GM19023 (cell line): ENCODE data around the gene BNIP2.
"Not testable (repeated sequence)": the region's sequence is repeated elsewhere in the genome, so short reads cannot be mapped to it uniquely, and the experiment has no call there.

Source experiments
- ATAC-seq: cut with Tn5 transposase; IDR thresholded peaks from one replicate; pipeline ENCODE4 v1.9.1; 2021; ENCODE audit warnings: mild to moderate bottlenecking, moderate library complexity; ENCODE audit not compliant: unreplicated experiment

Gene BNIP2

DNA sequence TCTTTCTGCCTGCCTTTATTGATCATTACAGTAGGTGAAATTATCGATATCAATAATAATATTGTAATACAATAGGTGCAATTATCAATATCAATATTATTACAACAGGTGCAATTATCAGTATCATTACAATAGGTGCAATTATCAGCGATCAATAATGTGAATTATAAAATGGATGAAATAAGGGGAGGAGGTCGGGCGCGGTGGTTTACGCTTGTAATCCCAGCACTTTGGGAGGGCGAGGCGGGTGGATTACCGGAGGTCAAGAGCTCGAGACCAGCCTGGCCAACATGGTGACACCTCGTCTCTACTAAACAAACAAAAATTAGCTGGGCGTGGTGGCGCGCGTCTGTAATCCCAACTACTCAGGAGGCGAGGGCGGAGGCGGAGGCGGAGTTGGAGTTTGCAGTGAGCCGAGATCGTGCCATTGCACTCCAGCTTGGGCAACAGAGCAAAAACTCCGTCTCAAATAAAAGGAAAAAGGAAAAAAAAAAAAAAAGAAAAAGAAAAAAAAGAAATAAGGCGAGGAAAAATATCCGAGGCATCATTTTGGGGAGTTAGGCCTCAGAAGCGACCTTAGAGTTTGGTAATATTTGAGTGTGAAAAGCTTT is 611 bp upstream of the BNIP2 start:
- no peak for ATAC-seq

DNA sequence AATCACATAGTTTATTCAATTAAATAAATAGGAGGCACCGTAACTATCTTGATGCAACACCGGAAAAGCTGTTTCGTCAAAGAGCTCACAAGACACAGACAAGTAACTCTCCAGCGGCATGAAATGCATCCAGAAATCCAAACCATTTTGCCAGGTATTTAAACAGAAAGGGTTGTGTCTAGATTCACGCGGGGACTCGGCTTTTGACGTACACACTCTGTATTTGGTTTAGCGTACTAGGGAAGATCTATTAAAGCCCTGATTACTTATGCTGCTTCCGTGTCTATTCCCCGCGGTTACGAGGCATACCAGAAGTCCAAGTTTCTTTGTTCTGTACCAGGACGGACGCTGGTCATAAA is 718 bp downstream of the BNIP2 start:
- peak; percentile 1 for ATAC-seq

DNA sequence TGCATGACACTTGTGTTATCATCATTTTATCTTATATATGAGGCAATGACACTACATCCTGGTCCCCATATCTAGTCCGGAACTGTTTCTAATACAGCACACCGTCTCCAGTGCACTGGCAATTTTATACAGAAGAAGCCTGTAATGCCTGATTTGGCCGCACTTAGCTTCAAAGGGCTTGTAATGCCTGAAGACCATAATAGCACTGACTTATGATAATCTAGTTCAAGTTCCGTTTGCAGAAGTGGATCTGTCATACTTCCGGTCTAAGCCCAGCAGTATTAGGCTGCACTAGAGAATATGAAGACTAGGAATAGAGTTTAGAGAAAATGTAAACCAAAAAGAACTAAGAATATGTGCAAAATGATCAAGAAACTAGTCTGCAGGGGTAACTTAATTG is 1.3 kb downstream of the BNIP2 start:
- no peak for ATAC-seq

DNA sequence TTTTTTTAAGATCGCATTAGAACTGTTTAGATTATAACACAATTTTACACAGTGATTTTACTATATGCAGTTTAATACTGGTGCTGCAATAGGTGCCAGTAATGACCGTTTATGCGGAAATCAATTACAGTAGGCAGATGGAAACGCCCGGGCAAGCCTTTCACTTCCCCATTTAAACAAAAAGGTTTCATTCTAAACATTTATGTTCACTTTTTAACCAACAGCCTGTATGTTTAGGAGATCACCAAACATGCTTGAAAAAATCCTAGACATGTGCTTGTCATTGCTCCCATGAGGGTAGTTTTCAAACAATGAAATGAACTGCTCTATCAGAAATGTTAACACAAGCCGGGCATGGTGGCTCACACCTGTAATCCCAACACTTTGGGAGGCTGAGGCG is 2.7 kb downstream of the BNIP2 start:
- ATAC-seq, result no peak

DNA sequence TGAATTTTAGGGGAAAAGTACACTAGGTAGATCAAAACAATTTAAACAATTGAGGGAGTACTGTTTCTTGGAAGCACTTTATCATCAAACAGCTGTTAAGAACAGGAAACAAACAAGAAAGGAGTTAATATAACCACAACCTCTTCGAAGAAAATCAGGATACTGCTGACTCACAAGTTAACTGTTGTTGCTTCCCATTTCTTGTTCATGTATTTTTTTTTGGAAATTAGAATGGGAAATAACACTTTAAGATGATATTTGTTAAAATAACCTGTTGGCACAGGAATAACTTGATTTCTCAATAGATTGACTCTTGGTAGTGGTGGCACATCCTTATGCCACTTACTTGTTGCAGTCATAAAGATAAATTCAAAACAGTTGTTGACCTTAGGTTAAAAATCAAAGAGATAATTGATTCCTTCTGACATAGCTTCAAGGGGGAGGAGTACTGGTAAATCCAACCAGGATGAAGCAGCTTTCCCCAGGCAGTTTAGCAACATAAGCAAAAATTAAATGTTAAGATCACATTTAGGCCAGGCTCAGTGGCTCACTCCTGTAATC is 3.3 kb downstream of the BNIP2 start:
- no peak for ATAC-seq

DNA sequence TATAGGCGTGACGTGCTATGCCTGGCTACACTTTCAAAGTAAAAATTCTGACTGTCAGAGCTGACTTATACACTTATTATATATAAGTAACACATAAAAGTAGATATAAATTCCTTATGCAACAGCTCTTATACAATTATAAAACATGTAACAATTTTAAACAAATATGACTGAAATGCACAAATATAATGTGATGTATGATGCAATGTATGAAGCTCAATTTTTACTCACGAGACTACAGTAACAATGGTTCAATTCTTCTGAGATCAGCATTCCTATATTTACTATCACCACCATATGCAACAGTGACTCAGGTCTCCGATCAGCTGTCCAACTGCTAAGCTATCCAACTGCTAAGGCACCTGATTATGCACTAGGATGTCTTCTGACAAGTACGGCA is 8.2 kb downstream of the BNIP2 start:
- no peak for ATAC-seq

DNA sequence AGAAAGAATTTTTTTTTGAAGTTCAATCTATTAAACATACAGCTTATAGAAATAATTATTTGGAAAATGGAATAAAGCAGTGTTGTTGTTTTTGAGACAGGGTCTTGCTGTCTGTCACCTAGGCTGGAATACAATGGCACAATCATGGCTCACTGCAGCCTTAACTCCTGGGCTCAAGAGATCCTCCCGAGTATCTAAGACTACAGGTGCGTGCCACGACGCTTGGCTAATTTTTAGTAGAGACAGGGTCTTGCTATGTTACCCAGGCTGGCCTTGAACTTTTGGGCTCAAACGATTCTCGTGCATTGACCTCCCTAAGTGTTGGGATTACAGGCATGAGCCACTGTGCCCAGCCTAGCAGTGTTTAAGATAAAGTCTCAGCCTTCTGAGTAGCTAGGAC is 8.8 kb downstream of the BNIP2 start:
- no peak for ATAC-seq

DNA sequence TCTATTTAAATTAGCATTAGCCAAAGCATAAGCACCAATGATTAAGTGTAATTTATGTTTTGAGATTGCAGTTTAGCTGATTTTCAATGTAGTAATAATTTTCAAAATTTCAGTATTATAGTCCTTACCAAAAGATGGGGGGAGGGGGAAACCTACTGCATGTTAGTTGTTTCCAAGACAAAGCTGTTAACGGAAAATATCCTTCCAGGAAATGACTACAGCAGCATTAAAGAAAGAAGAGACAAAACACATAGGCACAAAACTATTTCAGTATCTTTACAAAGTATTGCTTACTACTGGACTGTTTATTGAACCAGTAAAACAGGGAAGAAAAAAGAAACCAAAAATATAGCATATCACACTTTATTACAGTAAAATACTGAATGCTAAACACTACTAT is 10.5 kb downstream of the BNIP2 start:
- no peak for ATAC-seq

DNA sequence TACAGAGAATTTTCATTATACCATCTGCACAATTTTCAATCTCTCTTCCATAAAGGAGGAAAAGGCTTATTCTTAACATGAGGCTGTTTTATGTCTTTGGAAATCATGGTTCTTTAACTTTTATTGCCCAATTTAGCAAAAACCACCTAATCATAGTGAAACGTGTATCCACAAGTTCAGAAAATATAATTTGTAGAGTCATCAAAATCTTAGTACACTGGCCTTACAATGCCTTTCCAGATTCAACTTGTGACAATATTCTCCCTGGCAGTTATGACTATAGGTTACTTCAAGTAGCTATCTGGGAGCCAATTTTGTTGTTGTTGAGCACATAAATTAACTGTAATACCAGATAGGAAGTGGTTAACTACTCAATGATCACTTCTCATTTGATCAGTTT is 10.9 kb downstream of the BNIP2 start:
- ATAC-seq, result no peak

DNA sequence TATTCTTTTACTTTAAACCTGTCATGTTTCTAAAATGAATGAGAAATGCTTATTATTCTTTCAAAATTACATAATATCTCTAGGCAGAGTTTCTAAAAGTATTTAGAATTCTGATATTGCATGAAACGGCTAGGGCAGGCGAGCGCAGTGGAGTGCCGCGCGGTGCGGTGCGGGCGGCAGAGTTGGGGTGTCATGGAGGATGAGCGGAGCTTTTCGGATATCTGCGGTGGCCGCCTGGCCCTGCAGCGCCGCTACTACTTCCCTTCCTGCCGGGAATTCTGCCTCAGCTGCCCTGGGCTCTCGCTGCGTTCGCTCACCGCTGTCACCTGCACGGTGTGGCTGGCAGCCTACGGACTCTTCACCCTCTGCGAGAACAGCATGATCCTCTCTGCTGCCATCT is 12.6 kb downstream of the BNIP2 start:
- no peak for ATAC-seq

DNA sequence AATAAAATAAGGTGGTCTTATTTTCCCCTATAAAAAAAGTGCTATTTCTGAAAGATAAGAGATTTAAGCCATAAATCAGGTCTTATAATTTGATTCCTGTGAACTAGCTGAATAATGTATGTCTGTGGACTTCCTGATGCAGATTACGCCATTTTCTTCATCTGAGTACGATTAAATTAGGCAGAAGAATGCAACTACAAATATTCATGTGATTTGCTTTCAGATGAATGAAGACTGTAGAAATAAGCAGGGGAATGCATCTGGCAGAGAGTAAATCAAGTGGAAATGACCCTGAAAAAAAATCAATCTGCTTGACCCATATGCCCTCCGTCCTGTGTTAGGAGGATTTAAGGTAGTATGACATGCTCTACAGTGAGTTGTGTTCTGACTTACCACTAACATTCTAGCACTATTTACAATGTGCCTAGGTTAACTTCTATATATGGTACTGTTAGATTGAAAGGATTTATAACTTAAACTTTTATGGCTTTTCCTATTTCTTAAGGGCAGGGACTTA is 14.7 kb downstream of the BNIP2 start:
- ATAC-seq, result no peak

DNA sequence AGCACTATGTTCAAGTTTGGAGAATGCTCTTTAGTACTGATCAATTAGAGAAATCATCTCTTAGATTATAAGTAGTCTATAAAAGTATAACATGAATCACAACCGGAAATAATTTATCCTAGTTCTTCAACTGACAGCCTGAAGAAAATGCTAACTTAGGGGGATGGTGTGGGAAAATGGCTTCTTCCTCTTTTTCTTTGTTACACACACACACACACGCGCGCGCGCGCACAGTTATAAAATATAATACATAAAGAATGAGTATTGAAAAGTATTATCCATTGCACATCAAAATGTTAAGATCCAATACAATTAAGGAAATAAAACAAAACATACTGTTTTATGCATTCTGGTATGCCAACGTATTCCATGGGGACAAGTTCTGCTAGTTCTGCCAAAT is 20.6 kb downstream of the BNIP2 start:
- ATAC-seq, result no peak

DNA sequence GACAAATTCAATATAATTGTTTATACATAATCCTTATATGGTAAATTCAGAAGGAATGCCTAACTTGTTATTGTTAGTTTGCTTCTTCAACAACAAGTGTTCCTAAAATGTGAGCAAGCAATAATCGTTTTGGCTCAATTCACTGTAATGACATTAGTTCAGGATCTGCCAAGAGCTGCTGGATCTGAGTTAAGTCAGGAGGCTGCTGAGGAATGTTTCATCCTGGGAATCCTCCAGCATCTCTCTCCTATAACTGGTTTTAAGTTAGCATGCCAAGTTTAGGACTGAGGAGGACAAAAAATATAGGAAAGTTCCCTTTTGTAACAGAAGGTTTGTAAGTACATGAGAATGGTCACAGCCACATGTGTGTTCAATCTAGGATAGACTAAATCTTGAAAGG is 26.9 kb downstream of the BNIP2 start:
- no peak for ATAC-seq

DNA sequence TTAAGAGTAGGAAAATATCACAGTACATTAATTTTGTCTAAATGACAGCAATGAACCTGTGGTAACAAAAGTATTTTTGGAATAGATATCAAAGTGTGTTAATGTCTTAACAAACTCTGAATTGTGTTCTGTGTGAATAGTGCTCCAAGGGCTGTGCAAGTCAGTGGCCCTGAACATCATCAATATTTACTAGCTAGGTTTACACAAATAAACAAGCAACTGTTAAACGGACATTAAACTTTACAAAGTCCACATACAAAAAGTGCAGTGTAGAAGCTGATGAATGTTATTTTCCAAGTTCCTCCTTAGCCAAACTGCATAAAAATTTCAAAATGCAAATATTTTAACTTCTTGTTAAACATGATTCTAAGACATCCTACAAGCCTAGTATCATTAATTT is 29.8 kb downstream of the BNIP2 start:
- ATAC-seq, result no peak

DNA sequence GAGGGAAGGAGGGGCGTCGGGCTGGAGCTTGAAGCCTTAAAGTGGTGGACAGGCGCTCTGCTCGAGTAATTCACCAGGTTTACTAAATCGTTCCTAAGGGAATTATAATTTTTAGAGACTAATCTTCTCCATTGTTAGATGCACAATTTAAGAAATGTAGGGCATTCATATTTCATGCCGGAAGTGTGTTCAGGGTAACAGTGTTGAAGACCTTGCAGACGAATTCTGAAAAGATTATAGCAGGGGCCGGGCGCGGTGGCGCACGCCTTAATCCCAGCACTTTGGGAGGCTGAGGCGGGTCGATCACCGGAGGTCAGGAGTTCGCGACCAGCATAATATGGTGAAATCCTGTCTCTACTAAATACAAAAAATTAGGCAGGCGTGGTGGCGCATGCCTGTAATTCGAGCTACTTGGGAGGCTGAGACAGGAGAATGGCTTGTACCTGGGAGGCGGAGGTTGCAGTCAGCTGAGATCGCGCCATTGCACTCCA is 31.4 kb downstream of the BNIP2 start:
- ATAC-seq, result peak; percentile 4

DNA sequence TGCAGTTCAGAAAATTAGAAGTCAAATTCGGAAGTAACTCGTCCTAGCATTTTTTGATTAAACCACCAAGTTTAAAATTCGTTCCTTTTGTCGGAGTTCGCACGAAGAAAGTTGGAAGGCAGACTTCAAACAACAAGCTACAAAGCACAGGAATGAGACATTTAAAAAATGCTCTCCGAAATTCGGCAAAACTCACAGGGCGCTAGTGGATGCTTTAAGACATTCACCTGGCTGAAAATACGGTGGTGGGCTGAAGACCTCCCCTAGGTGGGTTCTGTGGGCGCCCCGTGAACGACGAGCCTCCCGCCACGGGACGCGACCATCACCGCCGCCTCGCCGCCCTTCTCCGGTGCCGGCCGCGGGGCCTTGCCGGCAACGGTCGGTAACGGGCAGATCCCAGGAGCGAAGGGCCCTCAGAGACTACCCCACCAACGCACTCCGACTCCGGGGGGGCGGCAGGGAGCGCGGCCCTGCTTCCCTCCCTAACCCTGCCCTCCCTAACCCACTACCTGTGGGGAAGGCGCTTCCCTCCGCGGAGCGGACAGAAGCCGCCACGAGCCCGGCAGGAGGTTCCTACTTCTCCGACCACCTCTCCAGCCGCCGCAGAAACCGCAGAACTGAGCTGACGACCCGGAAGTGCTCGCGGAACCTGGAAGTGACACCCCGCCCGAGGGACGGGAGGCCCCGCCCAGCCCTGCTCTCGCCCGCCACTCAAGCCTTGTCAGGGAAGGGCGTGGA is 32.1 kb downstream of the BNIP2 start, which contains the start of gene GTF2A2:
TSS of gene GTF2A2 (minus strand) at position 619 of the 738 bp plus-strand sequence. CDS start 5,238 bp downstream, outside the sequence.
- ATAC-seq, result peak; percentile 99

DNA sequence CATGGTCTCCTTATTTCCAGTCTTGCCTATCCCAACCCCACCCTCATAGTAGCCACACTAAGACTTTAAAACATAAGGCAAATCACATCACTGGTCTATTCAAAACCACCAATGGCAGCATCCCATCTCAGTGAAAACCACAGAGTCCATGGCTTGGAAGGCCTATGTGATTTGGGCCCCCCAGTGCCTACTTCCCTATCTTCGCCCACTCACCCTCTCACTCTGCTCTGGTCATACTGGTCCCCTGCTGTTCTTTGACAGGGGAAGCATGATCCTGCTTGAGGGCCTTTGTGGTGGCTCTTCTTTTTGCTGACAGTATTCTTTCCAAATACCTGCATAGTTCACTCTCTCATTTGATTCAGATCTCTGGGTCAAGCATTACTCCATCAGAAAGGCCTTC is 35.1 kb downstream of the BNIP2 start:
- ATAC-seq, result no peak

DNA sequence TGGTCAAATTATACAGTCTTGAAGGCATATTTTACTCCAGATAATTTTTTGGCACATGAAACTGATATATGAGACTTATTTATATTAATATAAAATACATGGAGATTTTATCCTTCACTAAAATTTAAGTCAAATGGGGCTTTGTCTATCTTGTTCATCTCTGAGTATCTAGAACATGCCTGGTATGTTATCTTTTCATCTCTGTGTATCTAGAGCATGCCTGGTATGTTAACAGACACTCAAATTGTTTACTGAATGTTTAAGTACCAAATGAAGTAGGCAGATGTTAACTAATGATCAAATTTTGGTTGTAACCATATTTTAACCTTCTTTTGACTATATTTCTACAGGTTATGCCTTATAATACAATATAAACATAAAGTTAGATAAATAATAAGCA is 39.5 kb downstream of the BNIP2 start:
- no peak for ATAC-seq

DNA sequence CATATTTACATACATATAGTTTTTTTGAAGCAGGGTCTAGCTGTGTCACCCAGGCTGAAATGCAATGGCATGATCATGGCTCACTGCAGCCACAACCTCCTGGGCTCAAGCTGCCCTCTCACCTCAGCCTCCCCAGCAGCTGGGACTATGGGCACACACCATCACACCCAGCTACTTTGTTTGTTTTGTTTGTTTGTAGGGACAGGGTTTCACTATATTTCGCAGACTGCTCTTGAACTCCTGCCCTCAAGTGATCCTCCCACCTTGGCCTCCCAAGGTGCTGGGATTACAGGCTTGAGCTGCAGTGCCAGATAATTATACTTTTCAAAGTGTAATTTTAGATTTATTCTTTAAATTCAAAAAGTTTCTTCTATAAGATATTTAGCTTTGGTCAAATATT is 42.0 kb downstream of the BNIP2 start:
- ATAC-seq, result no peak

DNA sequence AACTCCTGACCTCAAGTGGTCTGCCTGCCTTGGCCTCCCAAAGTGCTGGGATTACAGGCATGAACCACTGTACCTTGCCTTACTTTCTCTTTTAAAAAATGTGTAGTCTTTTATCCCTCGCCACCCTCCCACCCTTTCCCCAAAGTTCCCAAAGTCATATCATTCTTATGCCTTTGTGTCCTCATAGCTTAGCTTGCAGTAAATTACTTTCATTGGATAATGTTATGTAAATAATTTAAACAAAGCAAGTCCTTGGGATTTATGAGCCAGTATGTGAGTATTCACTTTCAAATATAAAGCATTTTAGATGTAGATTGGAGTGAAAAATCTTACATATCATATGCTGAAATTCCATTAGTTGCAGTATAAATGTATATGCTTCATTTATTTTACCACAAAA is 42.8 kb downstream of the BNIP2 start:
- ATAC-seq, result no peak

DNA sequence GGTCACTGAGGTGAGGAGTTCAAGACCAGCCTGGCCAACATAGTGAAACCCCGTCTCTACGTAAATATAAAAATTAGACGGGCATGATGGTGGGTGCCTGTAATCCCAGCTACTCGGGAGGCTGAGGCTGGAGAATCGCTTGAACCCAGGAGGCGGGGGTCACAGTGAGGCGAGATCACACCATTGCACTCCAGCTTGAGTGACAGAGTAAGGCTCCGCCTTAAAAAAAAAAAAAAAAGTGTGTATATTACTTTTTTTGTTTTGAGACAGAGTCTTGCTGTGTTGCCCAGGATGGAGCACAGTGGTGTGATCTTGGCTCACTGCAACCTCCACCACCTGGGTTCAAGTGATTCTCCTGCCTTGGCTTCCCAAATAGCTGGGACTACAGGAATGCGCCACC is 43.3 kb downstream of the BNIP2 start:
- not testable (repeated sequence) for ATAC-seq

DNA sequence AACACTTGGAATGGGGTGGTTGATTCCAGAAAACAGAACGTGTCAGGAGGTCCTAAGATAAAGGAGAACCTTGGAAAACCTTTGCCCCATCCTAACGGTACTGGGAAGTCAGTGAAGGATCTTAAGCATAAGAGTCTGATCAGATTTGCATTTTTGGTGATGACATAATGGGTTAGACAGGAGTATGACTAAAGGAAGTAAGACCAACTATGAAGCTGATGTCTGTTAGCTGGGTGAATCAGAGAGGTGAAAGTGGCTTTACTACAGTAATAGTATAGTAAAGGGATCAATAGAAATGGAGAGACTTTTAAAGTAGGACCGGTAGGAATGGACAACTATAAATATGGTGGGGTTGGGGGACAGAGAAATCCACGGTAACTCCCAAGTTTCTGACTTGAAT is 44.4 kb downstream of the BNIP2 start:
- ATAC-seq, result no peak
